Measurements from ENCODE around the gene APOL1. TPM values are rescaled to one million over a fixed set of nuclear protein-coding genes. Genes with fewer than 3 reads are reported as not detected.

The APOL1 gene
- total RNA-seq, 1 donor from 2014 or later, result not detected

DNA sequence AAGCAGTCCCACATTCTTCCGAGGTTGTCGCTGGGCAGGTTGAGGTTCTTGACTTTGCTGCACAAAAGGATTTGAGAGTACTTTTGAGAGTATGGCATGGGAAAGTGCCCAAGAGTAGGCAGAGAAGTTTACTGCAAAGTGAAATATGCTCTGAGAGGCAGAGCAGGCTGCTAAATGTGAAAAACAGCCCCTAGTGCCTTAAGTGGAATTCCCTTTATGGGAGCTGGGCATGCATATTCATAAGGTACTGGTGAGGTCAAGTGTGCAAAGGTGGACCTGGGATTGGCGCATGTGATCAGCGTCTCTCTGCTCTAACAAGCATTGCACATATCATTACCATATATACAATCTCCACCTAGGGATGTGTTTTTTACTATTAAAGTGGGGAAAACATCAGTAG, 39.3 kb upstream of the APOL1 start:
- Histone ChIP-seq H2AFZ (replicated peaks) (no peak overlapping the region), H3K4me1 (no peaks in the 10 kb centered on the region), H4K20me1 (ENCODE audit: low read depth) (no peaks in the 10 kb centered on the region), H3K36me3 (no peaks in the 10 kb centered on the region), H3K79me2 (ENCODE audit: low read depth) (no peaks in the 10 kb centered on the region), H3K9me3 (ENCODE audit: low read depth) (no peaks in the 10 kb centered on the region), H3K27ac (no peak overlapping the region), H3F3A (ENCODE audit: low read depth) (no peaks in the 10 kb centered on the region), H3K9ac (no peak overlapping the region), H3K4me2 (no peak overlapping the region), H3K27me3 (no peaks in the 10 kb centered on the region), H3K4me3 (no peak overlapping the region)
- TF ChIP-seq EZH2phosphoT487 (IDR thresholded peaks at IDR 0.05) (no peak), EZH2 (IDR thresholded peaks at IDR 0.05) (no peak)
- TF ChIP-seq, protein P1, sequence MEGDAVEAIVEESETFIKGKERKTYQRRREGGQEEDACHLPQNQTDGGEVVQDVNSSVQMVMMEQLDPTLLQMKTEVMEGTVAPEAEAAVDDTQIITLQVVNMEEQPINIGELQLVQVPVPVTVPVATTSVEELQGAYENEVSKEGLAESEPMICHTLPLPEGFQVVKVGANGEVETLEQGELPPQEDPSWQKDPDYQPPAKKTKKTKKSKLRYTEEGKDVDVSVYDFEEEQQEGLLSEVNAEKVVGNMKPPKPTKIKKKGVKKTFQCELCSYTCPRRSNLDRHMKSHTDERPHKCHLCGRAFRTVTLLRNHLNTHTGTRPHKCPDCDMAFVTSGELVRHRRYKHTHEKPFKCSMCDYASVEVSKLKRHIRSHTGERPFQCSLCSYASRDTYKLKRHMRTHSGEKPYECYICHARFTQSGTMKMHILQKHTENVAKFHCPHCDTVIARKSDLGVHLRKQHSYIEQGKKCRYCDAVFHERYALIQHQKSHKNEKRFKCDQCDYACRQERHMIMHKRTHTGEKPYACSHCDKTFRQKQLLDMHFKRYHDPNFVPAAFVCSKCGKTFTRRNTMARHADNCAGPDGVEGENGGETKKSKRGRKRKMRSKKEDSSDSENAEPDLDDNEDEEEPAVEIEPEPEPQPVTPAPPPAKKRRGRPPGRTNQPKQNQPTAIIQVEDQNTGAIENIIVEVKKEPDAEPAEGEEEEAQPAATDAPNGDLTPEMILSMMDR (IDR thresholded peaks at IDR 0.05), result no peak
- no peak for DNase-seq (ENCODE audit: low spot score)
- Mint-ChIP-seq H3K36me3 (peaks cover 1% of the 10 kb centered on the region), H3K27me3 (ENCODE audit: insufficient read depth, low read depth) (peaks cover 10% of the 10 kb centered on the region), H3K9me3 (peaks cover 18% of the 10 kb centered on the region), H3K27ac (no peak overlapping the region), H3K4me3 (no peak overlapping the region), H3K4me1 (peaks cover 19% of the 10 kb centered on the region)

DNA sequence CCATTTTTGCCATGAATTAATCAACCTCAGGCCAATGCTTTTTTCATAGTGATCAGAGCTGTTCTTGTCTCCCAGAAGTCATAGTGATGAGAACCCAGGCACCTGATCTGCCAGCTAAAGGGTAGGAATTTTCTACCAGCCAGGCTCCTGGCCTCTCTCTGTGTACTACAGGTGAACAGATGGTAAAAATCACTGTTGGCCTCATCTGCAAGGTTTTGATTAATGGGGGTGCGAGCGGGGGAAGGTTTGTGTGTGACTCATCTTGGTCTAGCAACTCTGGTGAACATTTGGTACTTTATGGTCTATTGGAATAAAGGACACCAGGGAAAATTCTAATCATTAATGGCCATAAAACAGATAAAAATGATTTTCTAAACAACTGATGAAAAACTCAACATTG, 37.0 kb upstream of the APOL1 start:
- TF ChIP-seq, protein P1 (IDR thresholded peaks at IDR 0.05), result no peak
- TF ChIP-seq EZH2phosphoT487 (IDR thresholded peaks at IDR 0.05) (no peak), EZH2 (IDR thresholded peaks at IDR 0.05) (no peak)
- Mint-ChIP-seq H3K4me3 (no peak overlapping the region), H3K9me3 (peaks cover 3% of the 10 kb centered on the region), H3K27me3 (ENCODE audit: insufficient read depth, low read depth) (peaks cover 11% of the 10 kb centered on the region), H3K27ac (no peak overlapping the region), H3K4me1 (peaks cover 25% of the 10 kb centered on the region), H3K36me3 (no peaks in the 10 kb centered on the region)
- no peak overlapping the region for H3K27ac ChIP-seq
- no peaks in the 10 kb centered on the region for H3K27me3 ChIP-seq
- no peak for DNase-seq (ENCODE audit: low spot score)
- H3K79me2 ChIP-seq (ENCODE audit: low read depth), result no peaks in the 10 kb centered on the region
- no peak overlapping the region for H3K4me3 ChIP-seq
- no peak overlapping the region for H2AFZ ChIP-seq (replicated peaks)
- H3K4me2 ChIP-seq, result no peak overlapping the region
- peaks cover 3% of the 10 kb centered on the region for H3K4me1 ChIP-seq
- no peaks in the 10 kb centered on the region for H3K36me3 ChIP-seq
- no peak overlapping the region for H3K9ac ChIP-seq
- no peaks in the 10 kb centered on the region for H3K9me3 ChIP-seq (ENCODE audit: low read depth)
- no peaks in the 10 kb centered on the region for H4K20me1 ChIP-seq (ENCODE audit: low read depth)
- no peaks in the 10 kb centered on the region for H3F3A ChIP-seq (ENCODE audit: low read depth)

- Histone ChIP-seq H3K4me3 (no peak overlapping the region), H3K36me3 (no peaks in the 10 kb centered on the region), H3K79me2 (ENCODE audit: low read depth) (no peaks in the 10 kb centered on the region), H3K9me3 (ENCODE audit: low read depth) (no peaks in the 10 kb centered on the region), H4K20me1 (ENCODE audit: low read depth) (no peaks in the 10 kb centered on the region), H2AFZ (replicated peaks) (no peak overlapping the region), H3K27me3 (no peaks in the 10 kb centered on the region), H3K9ac (no peak overlapping the region), H3K27ac (no peak overlapping the region), H3K4me1 (peaks cover 16% of the 10 kb centered on the region), H3K4me2 (no peak overlapping the region), H3F3A (ENCODE audit: low read depth) (no peaks in the 10 kb centered on the region)
- H3K27ac Mint-ChIP-seq, result no peak overlapping the region
- no peaks in the 10 kb centered on the region for H3K9me3 Mint-ChIP-seq
- TF ChIP-seq, protein P1 (IDR thresholded peaks at IDR 0.05), result no peak
- DNase-seq (ENCODE audit: low spot score), result no peak
- H3K36me3 Mint-ChIP-seq, result no peaks in the 10 kb centered on the region
- H3K4me3 Mint-ChIP-seq, result no peak overlapping the region
- peaks cover 4% of the 10 kb centered on the region for H3K27me3 Mint-ChIP-seq (ENCODE audit: insufficient read depth, low read depth)
- peaks cover 18% of the 10 kb centered on the region for H3K4me1 Mint-ChIP-seq
These were observed 34.2 kb upstream of the APOL1 start for GRCh38 chr22:36218648-36219193.

Data from neural progenitor cell (in vitro differentiated cells).